ENCODE results near the gene LRRC8D. TPM values are rescaled to one million over a fixed set of nuclear protein-coding genes. Genes with fewer than 3 reads are reported as not detected.

Gene LRRC8D
- polyA plus RNA-seq, 3 donors: 28.0 to 43.8 (median 42.9) TPM

- peaks cover 78% of the 10 kb centered on the region for H3K4me1 Mint-ChIP-seq
- peak; percentile 73 to 80 (median 76) for DNase-seq
- peak overlapping the region; percentile 95 to 99 for H3K4me3 Mint-ChIP-seq
- no peaks in the 10 kb centered on the region for H3K27me3 ChIP-seq (ENCODE audit: control insufficient read depth in 2 of 2, insufficient read depth in 2 of 2, low read length in 2 of 2)
- no peaks in the 10 kb centered on the region for H3K9me3 Mint-ChIP-seq
- H4K20me1 ChIP-seq (ENCODE audit: insufficient read depth, low read length): peaks cover 42% of the 10 kb centered on the region
- WGBS (ENCODE audit: insufficient coverage): 0% methylated on average over 49 of the region's 73 CpGs
- peak overlapping the region; percentile 91 for H3K27ac ChIP-seq (ENCODE audit: low read depth in 1 of 2, low read length in 2 of 2)
- H3K27me3 Mint-ChIP-seq (ENCODE audit: low read depth in 3 of 3): no peaks in the 10 kb centered on the region
- peaks cover 71 to 87% of the 10 kb centered on the region in 2 donors for H3K4me1 ChIP-seq (ENCODE audit: control insufficient read depth in 1 of 2, insufficient read depth in 2 of 2, low read length in 2 of 2)
- peaks cover 21 to 23% of the 10 kb centered on the region in 2 donors for H3K36me3 Mint-ChIP-seq
- peak overlapping the region; percentile 89 for H3K9ac ChIP-seq (ENCODE audit: insufficient read depth, low read length, poor library complexity, severe bottlenecking)
- peak overlapping the region; percentile 61 to 93 (median 85) for H3K4me3 ChIP-seq (replicated peaks in 1 of 3; ENCODE audit: low read depth in 2 of 3, low read length in 3 of 3)
- H3K4me2 ChIP-seq (replicated peaks; ENCODE audit: extremely low read depth, low read length, poor library complexity, severe bottlenecking): peak overlapping the region; percentile 94
- intact Hi-C loops (cut with micrococcal nuclease): no loop called here
- peak overlapping the region; percentile 93 for H2AFZ ChIP-seq (ENCODE audit: insufficient read depth, low read depth, low read length, poor library complexity, severe bottlenecking)
- no peaks in the 10 kb centered on the region for H3K9me3 ChIP-seq (replicated peaks in 1 of 2; ENCODE audit: control insufficient read depth in 1 of 2, insufficient read depth in 1 of 2, low read length in 2 of 2)
- H3K36me3 ChIP-seq (replicated peaks in 1 of 2; ENCODE audit: control insufficient read depth in 1 of 2, insufficient read depth in 2 of 2, low read length in 2 of 2): peaks cover 2 to 7% of the 10 kb centered on the region in 2 donors
- H3K79me2 ChIP-seq (ENCODE audit: insufficient read depth, low read length): peaks cover 95% of the 10 kb centered on the region
- peak; percentile 44 for TF ChIP-seq CTCF (IDR thresholded peaks at IDR 0.05)
- peak overlapping the region; percentile 89 to 98 (median 95) for H3K27ac Mint-ChIP-seq
Observed at GRCh38 chr1:89821322-89822108, 683 bp downstream of the LRRC8D start.

GRCh38 chr1:89822109-89822962, 1.5 kb downstream of the LRRC8D start:
- Histone ChIP-seq H4K20me1 (ENCODE audit: insufficient read depth, low read length) (peaks cover 50% of the 10 kb centered on the region), H3K4me2 (replicated peaks; ENCODE audit: extremely low read depth, low read length, poor library complexity, severe bottlenecking) (peak overlapping the region; percentile 94), H3K9me3 (replicated peaks in 1 of 2; ENCODE audit: control insufficient read depth in 1 of 2, insufficient read depth in 1 of 2, low read length in 2 of 2) (no peaks in the 10 kb centered on the region), H2AFZ (ENCODE audit: insufficient read depth, low read depth, low read length, poor library complexity, severe bottlenecking) (peak overlapping the region; percentile 93), H3K9ac (ENCODE audit: insufficient read depth, low read length, poor library complexity, severe bottlenecking) (peak overlapping the region; percentile 89), H3K27ac (ENCODE audit: low read depth in 1 of 2, low read length in 2 of 2) (peak overlapping the region; percentile 91), H3K36me3 (replicated peaks in 1 of 2; ENCODE audit: control insufficient read depth in 1 of 2, insufficient read depth in 2 of 2, low read length in 2 of 2) (peaks cover 3 to 12% of the 10 kb centered on the region in 2 donors), H3K79me2 (ENCODE audit: insufficient read depth, low read length) (peaks cover 98% of the 10 kb centered on the region), H3K27me3 (ENCODE audit: control insufficient read depth in 2 of 2, insufficient read depth in 2 of 2, low read length in 2 of 2) (no peaks in the 10 kb centered on the region), H3K4me3 (replicated peaks in 1 of 3; ENCODE audit: low read depth in 2 of 3, low read length in 3 of 3) (peak overlapping the region; percentile 61 to 93 (median 85)), H3K4me1 (ENCODE audit: control insufficient read depth in 1 of 2, insufficient read depth in 2 of 2, low read length in 2 of 2) (peaks cover 67 to 79% of the 10 kb centered on the region in 2 donors)
- DNase-seq: no peak
- intact Hi-C loops (cut with micrococcal nuclease): no loop called here
- 4% methylated on average over 11 of the region's 17 CpGs for WGBS (ENCODE audit: insufficient coverage)
- H3K4me1 Mint-ChIP-seq: peaks cover 74% of the 10 kb centered on the region
- H3K9me3 Mint-ChIP-seq: no peaks in the 10 kb centered on the region
- TF ChIP-seq CTCF (IDR thresholded peaks at IDR 0.05): no peak
- H3K27me3 Mint-ChIP-seq (ENCODE audit: low read depth in 3 of 3): no peaks in the 10 kb centered on the region
- H3K36me3 Mint-ChIP-seq: peaks cover 27 to 28% of the 10 kb centered on the region in 2 donors
- H3K27ac Mint-ChIP-seq: peak overlapping the region; percentile 89 to 98 (median 95)
- H3K4me3 Mint-ChIP-seq: peak overlapping the region; percentile 95 to 99
